ENCODE results near the gene DOK5. TPM values are rescaled to one million over a fixed set of nuclear protein-coding genes. Genes with fewer than 3 reads are reported as not detected.

The DOK5 gene
- total and polyA plus RNA-seq, 2 experiments from 2014 or later = 5.0 to 6.9 TPM

- no peak for DNase-seq (ENCODE audit: low spot score)
- H3K27ac ChIP-seq (ENCODE audit: low read depth) = no peak overlapping the region
- no peak overlapping the region for H3K4me2 ChIP-seq
- 0 out of 2 replicates have a peak, but pooled peaks cover 7% of the 10 kb centered on the region for H3K9me2 ChIP-seq (ENCODE audit: insufficient read depth)
- H3F3A ChIP-seq (replicated peaks; ENCODE audit: low read depth) = no peaks in the 10 kb centered on the region
- Mint-ChIP-seq H3K27ac (no peak overlapping the region; the same call in 1 of the 2 replicates), H3K4me1 (peaks cover 34% of the 10 kb centered on the region), H3K9me3 (no peaks in the 10 kb centered on the region; the same call in 2 of the 3 replicates), H3K27me3 (ENCODE audit: insufficient read depth, low read depth, poor library complexity) (peaks cover 1% of the 10 kb centered on the region), H3K4me3 (no peak overlapping the region), H3K36me3 (ENCODE audit: low read depth) (peaks cover 8% of the 10 kb centered on the region; the same call in 2 of the 3 replicates)
- no peak overlapping the region for H2AFZ ChIP-seq
- ATAC-seq = no peak
- no peaks in the 10 kb centered on the region for H3K79me2 ChIP-seq (replicated peaks; ENCODE audit: insufficient read depth)
- no peak overlapping the region for H3K4me3 ChIP-seq
- H3K27me3 ChIP-seq (ENCODE audit: insufficient read depth) = no peaks in the 10 kb centered on the region
- TF ChIP-seq CREB1 (CRISPR knock-in tag; IDR thresholded peaks at IDR 0.05; ENCODE audit: low read depth) (no peak), NANOG (IDR thresholded peaks at IDR 0.05; ENCODE audit: borderline replicate concordance) (no peak), POLR2AphosphoS5 (IDR thresholded peaks at IDR 0.05; ENCODE audit: low read depth) (no peak), ZNF331 (CRISPR knock-in tag; IDR thresholded peaks at IDR 0.05; ENCODE audit: low read depth) (no peak), CTCF (conservative IDR thresholded peaks at IDR 0.05; ENCODE audit: low read depth in 2 of 2) (no peak), EZH2 (IDR thresholded peaks at IDR 0.05; ENCODE audit: low read depth, unreplicated experiment) (no peak), ZNF114 (CRISPR knock-in tag; IDR thresholded peaks at IDR 0.05) (no peak), ETS1 (IDR thresholded peaks at IDR 0.05) (no peak), REST (IDR thresholded peaks at IDR 0.05; ENCODE audit: unreplicated experiment) (no peak), JUNB (IDR thresholded peaks at IDR 0.05; ENCODE audit: unreplicated experiment) (no peak), ZNF462 (CRISPR knock-in tag; IDR thresholded peaks at IDR 0.05) (no peak), STAT1 (IDR thresholded peaks at IDR 0.05; ENCODE audit: unreplicated experiment) (no peak), EZH2phosphoT487 (IDR thresholded peaks at IDR 0.05; ENCODE audit: unreplicated experiment) (no peak)
- no peaks in the 10 kb centered on the region for H4K20me1 ChIP-seq (replicated peaks; ENCODE audit: insufficient read depth)
- peaks cover 11% of the 10 kb centered on the region; the same call in 1 of the 2 replicates for H3K4me1 ChIP-seq (ENCODE audit: insufficient read depth)
- H3K36me3 ChIP-seq (ENCODE audit: insufficient read depth) = 0 out of 2 replicates have a peak, but pooled peaks cover 2% of the 10 kb centered on the region
These were observed 42.0 kb downstream of the DOK5 start for GRCh38 chr20:54517241-54517975.

Measured in GM23338 (cell line).